GM23338 (cell line): ENCODE data around the gene TAGLN. TPM values are rescaled to one million over a fixed set of nuclear protein-coding genes. Genes with fewer than 3 reads are reported as not detected.

ENCODE experiments used
- ATAC-seq: fragments of 200-7000 bp; cut with Tn5 transposase; 3 replicates; pipeline ENCODE4 v1.9.1; 2020
- DNase-seq: peaks from one replicate; pipeline ENCODE4 v3.0.0-alpha.2; 2015; ENCODE audit warnings: low spot score
- H2AFZ ChIP-seq: fragments of 200-600 bp; sonication (generic); 2 replicates; pipeline ENCODE4 v1.8.0; 2016; ENCODE audit warnings: antibody characterized with exemption, mild to moderate bottlenecking, moderate library complexity
- H3F3A ChIP-seq: fragments of 200-600 bp; sonication (generic); replicated peaks from 2 replicates; pipeline ENCODE4 v1.8.0; 2017; ENCODE audit warnings: antibody characterized with exemption, mixed run types, low read depth
- H3K27ac ChIP-seq: fragments of 200-600 bp; sonication (generic); 2 replicates; pipeline ENCODE4 v1.6.1; 2016; ENCODE audit warnings: low read depth
- H3K27me3 ChIP-seq: fragments of 200-600 bp; sonication (generic); 2 replicates; pipeline ENCODE4 v1.8.0; 2016; ENCODE audit warnings: mild to moderate bottlenecking, mixed run types, moderate library complexity; ENCODE audit not compliant: insufficient read depth
- H3K36me3 ChIP-seq: fragments of 200-600 bp; sonication (generic); 2 replicates; pipeline ENCODE4 v1.8.0; 2016; ENCODE audit warnings: mild to moderate bottlenecking; ENCODE audit not compliant: insufficient read depth
- H3K4me1 ChIP-seq: fragments of 200-600 bp; sonication (generic); 2 replicates; pipeline ENCODE4 v1.8.0; 2016; ENCODE audit warnings: mild to moderate bottlenecking, moderate library complexity; ENCODE audit not compliant: insufficient read depth
- H3K4me2 ChIP-seq: fragments of 200-600 bp; sonication (generic); 2 replicates; pipeline ENCODE4 v1.7.1; 2017; ENCODE audit warnings: mixed run types
- H3K4me3 ChIP-seq: fragments of 200-600 bp; sonication (generic); 2 replicates; pipeline ENCODE4 v1.6.1; 2016; ENCODE audit warnings: mixed run types
- H3K79me2 ChIP-seq: fragments of 200-600 bp; sonication (generic); replicated peaks from 2 replicates; pipeline ENCODE4 v1.8.0; 2017; ENCODE audit warnings: mild to moderate bottlenecking; ENCODE audit not compliant: insufficient read depth
- H3K9me2 ChIP-seq: fragments of 200-600 bp; sonication (generic); 2 replicates; pipeline ENCODE4 v1.8.0; 2017; ENCODE audit not compliant: insufficient read depth
- H4K20me1 ChIP-seq: fragments of 200-600 bp; sonication (generic); replicated peaks from 2 replicates; pipeline ENCODE4 v1.8.0; 2017; ENCODE audit warnings: mild to moderate bottlenecking; ENCODE audit not compliant: insufficient read depth
- H3K27ac Mint-ChIP-seq: 2 replicates; pipeline ENCODE4 v1.8.0; 2020; ENCODE audit warnings: inconsistent platforms, mild to moderate bottlenecking, moderate library complexity, mixed read lengths
- H3K27me3 Mint-ChIP-seq: 3 replicates; pipeline ENCODE4 v1.8.0; 2022; ENCODE audit warnings: low read depth, mild to moderate bottlenecking, moderate library complexity, mixed read lengths, inconsistent platforms; ENCODE audit not compliant: insufficient read depth, poor library complexity
- H3K36me3 Mint-ChIP-seq: 3 replicates; pipeline ENCODE4 v1.8.0; 2021; ENCODE audit warnings: low read depth, mild to moderate bottlenecking, inconsistent platforms, moderate library complexity, mixed read lengths
- H3K4me1 Mint-ChIP-seq: 3 replicates; pipeline ENCODE4 v1.8.0; 2020; ENCODE audit warnings: mild to moderate bottlenecking, inconsistent platforms, mixed read lengths
- H3K4me3 Mint-ChIP-seq: 3 replicates; pipeline ENCODE4 v1.8.0; 2021; ENCODE audit warnings: moderate library complexity, mild to moderate bottlenecking, inconsistent platforms, mixed read lengths
- H3K9me3 Mint-ChIP-seq: 3 replicates; pipeline ENCODE4 v1.8.0; 2020; ENCODE audit warnings: moderate library complexity, mild to moderate bottlenecking, inconsistent platforms, mixed read lengths
- CREB1 ChIP-seq: fragments of 250-450 bp; sonication (Bioruptor Pico); IDR thresholded peaks from 2 replicates; pipeline ENCODE4 v1.5.0; 2020; ENCODE audit warnings: low read depth, mild to moderate bottlenecking, moderate library complexity
- EZH2 ChIP-seq: fragments of 200-600 bp; sonication (generic); IDR thresholded peaks from one replicate; pipeline ENCODE4 v1.8.0; 2017; ENCODE audit warnings: antibody characterized with exemption, mild to moderate bottlenecking, low read depth; ENCODE audit not compliant: unreplicated experiment
- EZH2phosphoT487 ChIP-seq: fragments of 200-600 bp; sonication (generic); IDR thresholded peaks from one replicate; pipeline ENCODE4 v1.8.1; 2018; ENCODE audit warnings: antibody characterized with exemption; ENCODE audit not compliant: unreplicated experiment
- JUNB ChIP-seq: IDR thresholded peaks from one replicate; pipeline ENCODE4 v1.6.1; 2016; ENCODE audit warnings: antibody characterized with exemption; ENCODE audit not compliant: unreplicated experiment
- NANOG ChIP-seq: IDR thresholded peaks from 2 replicates; pipeline ENCODE4 v1.6.1; 2016; ENCODE audit warnings: antibody characterized with exemption, borderline replicate concordance
- POLR2AphosphoS5 ChIP-seq: IDR thresholded peaks from 2 replicates; pipeline ENCODE4 v1.6.1; 2016; ENCODE audit warnings: antibody characterized with exemption, low read depth
- STAT1 ChIP-seq: IDR thresholded peaks from one replicate; pipeline ENCODE4 v1.6.1; 2016; ENCODE audit warnings: antibody characterized with exemption; ENCODE audit not compliant: unreplicated experiment
- ZNF114 ChIP-seq: fragments of 250-450 bp; sonication (Bioruptor Pico); IDR thresholded peaks from 2 replicates; pipeline ENCODE4 v1.5.0; 2020; ENCODE audit warnings: mild to moderate bottlenecking, moderate library complexity
- ZNF331 ChIP-seq: fragments of 250-450 bp; sonication (Bioruptor Pico); IDR thresholded peaks from 2 replicates; pipeline ENCODE4 v1.5.0; 2020; ENCODE audit warnings: low read depth, mild to moderate bottlenecking, moderate library complexity
- polyA plus RNA-seq: library from polyadenylated mRNA; unstranded; fragments of >200 nt; fragmentation: Nextera tagmentation; extraction: Ambion mirVana; gene quantifications from 2 replicates; pipeline ENCODE4 v1.2.1, GENCODE V29; 2016
- total RNA-seq: library from RNA; depleted of rRNA; stranded (reverse); fragments of >200 nt; shearing (Covaris generic); gene quantifications from 2 replicates; pipeline ENCODE4 v1.2.3, GENCODE V29; 2014
- TF ChIP-seq, protein P1 (sequence below): IDR thresholded peaks from one replicate; pipeline ENCODE4 v1.6.1; 2018; ENCODE audit warnings: antibody characterized with exemption; ENCODE audit not compliant: unreplicated experiment
- TF ChIP-seq, protein P2 (sequence below): IDR thresholded peaks from 2 replicates; pipeline ENCODE4 v1.6.1; 2016; ENCODE audit warnings: antibody characterized with exemption
- TF ChIP-seq, protein P3 (sequence below), 2 experiments: fragments of 200-600 bp in 1 of 2; sonication (generic) in 1 of 2; conservative IDR thresholded peaks; 2 replicates each; pipeline versions ENCODE4 v1.5.1 to v1.6.1; 2016 to 2017; ENCODE audit warnings: antibody characterized with exemption in 2 of 2, low read depth in 2 of 2, mild to moderate bottlenecking in 2 of 2, moderate library complexity in 1 of 2
- TF ChIP-seq, protein P4 (sequence below): fragments of 250-450 bp; sonication (Bioruptor Pico); IDR thresholded peaks from 2 replicates; pipeline ENCODE4 v1.5.0; 2020; ENCODE audit warnings: mild to moderate bottlenecking, moderate library complexity

Gene TAGLN
- total and polyA plus RNA-seq, 2 experiments from 2014 or later: 86.8 to 130 TPM

DNA sequence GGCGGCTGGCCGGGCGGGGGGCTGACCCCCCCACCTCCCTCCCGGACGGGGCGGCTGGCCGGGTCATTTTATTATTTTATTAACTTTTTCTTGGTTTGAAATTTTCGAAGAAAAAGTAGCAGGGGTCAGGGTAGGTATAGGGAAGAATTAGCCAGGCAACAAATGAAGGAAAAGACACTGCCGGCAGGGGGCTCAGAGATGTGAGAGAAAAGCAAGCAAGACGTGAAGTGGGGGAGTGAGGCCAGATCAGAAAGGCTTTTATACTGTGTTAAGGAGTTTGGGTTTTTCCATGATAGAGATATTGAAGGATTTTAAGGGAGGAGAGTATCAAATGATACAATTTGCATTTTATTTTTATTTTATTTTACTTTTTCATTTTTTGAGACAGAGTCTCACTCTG, 52.3 kb downstream of the TAGLN start:
- no peak overlapping the region for H3K4me3 ChIP-seq
- no peaks in the 10 kb centered on the region for H3K79me2 ChIP-seq
- H3K27ac ChIP-seq: no peak overlapping the region
- H3K27me3 ChIP-seq: no peaks in the 10 kb centered on the region
- no peak overlapping the region for H3K27ac Mint-ChIP-seq
- no peak overlapping the region for H3K4me3 Mint-ChIP-seq
- H3F3A ChIP-seq: no peaks in the 10 kb centered on the region
- DNase-seq (no peak), ATAC-seq (no peak)
- peaks cover 41% of the 10 kb centered on the region for H3K36me3 Mint-ChIP-seq
- H3K4me1 Mint-ChIP-seq: no peaks in the 10 kb centered on the region
- no peaks in the 10 kb centered on the region for H3K27me3 Mint-ChIP-seq
- no peak overlapping the region for H3K4me2 ChIP-seq
- no peak overlapping the region for H2AFZ ChIP-seq
- H4K20me1 ChIP-seq: no peaks in the 10 kb centered on the region
- TF ChIP-seq, protein P1, sequence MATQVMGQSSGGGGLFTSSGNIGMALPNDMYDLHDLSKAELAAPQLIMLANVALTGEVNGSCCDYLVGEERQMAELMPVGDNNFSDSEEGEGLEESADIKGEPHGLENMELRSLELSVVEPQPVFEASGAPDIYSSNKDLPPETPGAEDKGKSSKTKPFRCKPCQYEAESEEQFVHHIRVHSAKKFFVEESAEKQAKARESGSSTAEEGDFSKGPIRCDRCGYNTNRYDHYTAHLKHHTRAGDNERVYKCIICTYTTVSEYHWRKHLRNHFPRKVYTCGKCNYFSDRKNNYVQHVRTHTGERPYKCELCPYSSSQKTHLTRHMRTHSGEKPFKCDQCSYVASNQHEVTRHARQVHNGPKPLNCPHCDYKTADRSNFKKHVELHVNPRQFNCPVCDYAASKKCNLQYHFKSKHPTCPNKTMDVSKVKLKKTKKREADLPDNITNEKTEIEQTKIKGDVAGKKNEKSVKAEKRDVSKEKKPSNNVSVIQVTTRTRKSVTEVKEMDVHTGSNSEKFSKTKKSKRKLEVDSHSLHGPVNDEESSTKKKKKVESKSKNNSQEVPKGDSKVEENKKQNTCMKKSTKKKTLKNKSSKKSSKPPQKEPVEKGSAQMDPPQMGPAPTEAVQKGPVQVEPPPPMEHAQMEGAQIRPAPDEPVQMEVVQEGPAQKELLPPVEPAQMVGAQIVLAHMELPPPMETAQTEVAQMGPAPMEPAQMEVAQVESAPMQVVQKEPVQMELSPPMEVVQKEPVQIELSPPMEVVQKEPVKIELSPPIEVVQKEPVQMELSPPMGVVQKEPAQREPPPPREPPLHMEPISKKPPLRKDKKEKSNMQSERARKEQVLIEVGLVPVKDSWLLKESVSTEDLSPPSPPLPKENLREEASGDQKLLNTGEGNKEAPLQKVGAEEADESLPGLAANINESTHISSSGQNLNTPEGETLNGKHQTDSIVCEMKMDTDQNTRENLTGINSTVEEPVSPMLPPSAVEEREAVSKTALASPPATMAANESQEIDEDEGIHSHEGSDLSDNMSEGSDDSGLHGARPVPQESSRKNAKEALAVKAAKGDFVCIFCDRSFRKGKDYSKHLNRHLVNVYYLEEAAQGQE: no peak
- TF ChIP-seq, protein P2, sequence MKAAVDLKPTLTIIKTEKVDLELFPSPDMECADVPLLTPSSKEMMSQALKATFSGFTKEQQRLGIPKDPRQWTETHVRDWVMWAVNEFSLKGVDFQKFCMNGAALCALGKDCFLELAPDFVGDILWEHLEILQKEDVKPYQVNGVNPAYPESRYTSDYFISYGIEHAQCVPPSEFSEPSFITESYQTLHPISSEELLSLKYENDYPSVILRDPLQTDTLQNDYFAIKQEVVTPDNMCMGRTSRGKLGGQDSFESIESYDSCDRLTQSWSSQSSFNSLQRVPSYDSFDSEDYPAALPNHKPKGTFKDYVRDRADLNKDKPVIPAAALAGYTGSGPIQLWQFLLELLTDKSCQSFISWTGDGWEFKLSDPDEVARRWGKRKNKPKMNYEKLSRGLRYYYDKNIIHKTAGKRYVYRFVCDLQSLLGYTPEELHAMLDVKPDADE: no peak
- TF ChIP-seq ZNF331 (CRISPR knock-in tag): no peak
- TF ChIP-seq EZH2phosphoT487: no peak
- TF ChIP-seq, protein P3, sequence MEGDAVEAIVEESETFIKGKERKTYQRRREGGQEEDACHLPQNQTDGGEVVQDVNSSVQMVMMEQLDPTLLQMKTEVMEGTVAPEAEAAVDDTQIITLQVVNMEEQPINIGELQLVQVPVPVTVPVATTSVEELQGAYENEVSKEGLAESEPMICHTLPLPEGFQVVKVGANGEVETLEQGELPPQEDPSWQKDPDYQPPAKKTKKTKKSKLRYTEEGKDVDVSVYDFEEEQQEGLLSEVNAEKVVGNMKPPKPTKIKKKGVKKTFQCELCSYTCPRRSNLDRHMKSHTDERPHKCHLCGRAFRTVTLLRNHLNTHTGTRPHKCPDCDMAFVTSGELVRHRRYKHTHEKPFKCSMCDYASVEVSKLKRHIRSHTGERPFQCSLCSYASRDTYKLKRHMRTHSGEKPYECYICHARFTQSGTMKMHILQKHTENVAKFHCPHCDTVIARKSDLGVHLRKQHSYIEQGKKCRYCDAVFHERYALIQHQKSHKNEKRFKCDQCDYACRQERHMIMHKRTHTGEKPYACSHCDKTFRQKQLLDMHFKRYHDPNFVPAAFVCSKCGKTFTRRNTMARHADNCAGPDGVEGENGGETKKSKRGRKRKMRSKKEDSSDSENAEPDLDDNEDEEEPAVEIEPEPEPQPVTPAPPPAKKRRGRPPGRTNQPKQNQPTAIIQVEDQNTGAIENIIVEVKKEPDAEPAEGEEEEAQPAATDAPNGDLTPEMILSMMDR (conservative IDR thresholded peaks at IDR 0.05; ENCODE audit: low read depth in 2 of 2): no peak
- TF ChIP-seq, protein P4, sequence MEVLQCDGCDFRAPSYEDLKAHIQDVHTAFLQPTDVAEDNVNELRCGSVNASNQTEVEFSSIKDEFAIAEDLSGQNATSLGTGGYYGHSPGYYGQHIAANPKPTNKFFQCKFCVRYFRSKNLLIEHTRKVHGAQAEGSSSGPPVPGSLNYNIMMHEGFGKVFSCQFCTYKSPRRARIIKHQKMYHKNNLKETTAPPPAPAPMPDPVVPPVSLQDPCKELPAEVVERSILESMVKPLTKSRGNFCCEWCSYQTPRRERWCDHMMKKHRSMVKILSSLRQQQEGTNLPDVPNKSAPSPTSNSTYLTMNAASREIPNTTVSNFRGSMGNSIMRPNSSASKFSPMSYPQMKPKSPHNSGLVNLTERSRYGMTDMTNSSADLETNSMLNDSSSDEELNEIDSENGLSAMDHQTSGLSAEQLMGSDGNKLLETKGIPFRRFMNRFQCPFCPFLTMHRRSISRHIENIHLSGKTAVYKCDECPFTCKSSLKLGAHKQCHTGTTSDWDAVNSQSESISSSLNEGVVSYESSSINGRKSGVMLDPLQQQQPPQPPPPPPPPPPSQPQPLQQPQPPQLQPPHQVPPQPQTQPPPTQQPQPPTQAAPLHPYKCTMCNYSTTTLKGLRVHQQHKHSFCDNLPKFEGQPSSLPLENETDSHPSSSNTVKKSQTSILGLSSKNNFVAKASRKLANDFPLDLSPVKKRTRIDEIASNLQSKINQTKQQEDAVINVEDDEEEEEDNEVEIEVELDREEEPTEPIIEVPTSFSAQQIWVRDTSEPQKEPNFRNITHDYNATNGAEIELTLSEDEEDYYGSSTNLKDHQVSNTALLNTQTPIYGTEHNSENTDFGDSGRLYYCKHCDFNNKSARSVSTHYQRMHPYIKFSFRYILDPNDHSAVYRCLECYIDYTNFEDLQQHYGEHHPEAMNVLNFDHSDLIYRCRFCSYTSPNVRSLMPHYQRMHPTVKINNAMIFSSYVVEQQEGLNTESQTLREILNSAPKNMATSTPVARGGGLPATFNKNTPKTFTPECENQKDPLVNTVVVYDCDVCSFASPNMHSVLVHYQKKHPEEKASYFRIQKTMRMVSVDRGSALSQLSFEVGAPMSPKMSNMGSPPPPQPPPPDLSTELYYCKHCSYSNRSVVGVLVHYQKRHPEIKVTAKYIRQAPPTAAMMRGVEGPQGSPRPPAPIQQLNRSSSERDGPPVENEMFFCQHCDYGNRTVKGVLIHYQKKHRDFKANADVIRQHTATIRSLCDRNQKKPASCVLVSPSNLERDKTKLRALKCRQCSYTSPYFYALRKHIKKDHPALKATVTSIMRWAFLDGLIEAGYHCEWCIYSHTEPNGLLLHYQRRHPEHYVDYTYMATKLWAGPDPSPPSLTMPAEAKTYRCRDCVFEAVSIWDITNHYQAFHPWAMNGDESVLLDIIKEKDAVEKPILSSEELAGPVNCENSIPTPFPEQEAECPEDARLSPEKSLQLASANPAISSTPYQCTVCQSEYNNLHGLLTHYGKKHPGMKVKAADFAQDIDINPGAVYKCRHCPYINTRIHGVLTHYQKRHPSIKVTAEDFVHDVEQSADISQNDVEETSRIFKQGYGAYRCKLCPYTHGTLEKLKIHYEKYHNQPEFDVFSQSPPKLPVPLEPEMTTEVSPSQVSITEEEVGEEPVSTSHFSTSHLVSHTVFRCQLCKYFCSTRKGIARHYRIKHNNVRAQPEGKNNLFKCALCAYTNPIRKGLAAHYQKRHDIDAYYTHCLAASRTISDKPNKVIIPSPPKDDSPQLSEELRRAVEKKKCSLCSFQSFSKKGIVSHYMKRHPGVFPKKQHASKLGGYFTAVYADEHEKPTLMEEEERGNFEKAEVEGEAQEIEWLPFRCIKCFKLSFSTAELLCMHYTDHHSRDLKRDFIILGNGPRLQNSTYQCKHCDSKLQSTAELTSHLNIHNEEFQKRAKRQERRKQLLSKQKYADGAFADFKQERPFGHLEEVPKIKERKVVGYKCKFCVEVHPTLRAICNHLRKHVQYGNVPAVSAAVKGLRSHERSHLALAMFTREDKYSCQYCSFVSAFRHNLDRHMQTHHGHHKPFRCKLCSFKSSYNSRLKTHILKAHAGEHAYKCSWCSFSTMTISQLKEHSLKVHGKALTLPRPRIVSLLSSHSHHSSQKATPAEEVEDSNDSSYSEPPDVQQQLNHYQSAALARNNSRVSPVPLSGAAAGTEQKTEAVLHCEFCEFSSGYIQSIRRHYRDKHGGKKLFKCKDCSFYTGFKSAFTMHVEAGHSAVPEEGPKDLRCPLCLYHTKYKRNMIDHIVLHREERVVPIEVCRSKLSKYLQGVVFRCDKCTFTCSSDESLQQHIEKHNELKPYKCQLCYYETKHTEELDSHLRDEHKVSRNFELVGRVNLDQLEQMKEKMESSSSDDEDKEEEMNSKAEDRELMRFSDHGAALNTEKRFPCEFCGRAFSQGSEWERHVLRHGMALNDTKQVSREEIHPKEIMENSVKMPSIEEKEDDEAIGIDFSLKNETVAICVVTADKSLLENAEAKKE: no peak
- no peak for TF ChIP-seq ZNF114 (CRISPR knock-in tag)
- no peak for TF ChIP-seq CREB1
- no peak for TF ChIP-seq NANOG
- TF ChIP-seq EZH2: no peak
- TF ChIP-seq JUNB: no peak
- TF ChIP-seq STAT1: no peak
- TF ChIP-seq POLR2AphosphoS5: no peak
- H3K9me2 ChIP-seq: no peaks in the 10 kb centered on the region
- H3K9me3 Mint-ChIP-seq: no peaks in the 10 kb centered on the region; the same call in 2 of the 3 replicates
- no peaks in the 10 kb centered on the region for H3K4me1 ChIP-seq
- H3K36me3 ChIP-seq: peaks cover 28% of the 10 kb centered on the region
